Stimulated activated CD4-positive, alpha-beta T cell treated with anti-CD3 and anti-CD28 coated beads, Interleukin-4, amount 100 ng/mL, for 48 hours (primary cell): Measurements from ENCODE around the gene MAPKBP1.

Experiments used
- DNase-seq, 2 donors: peaks; one replicate each; pipeline ENCODE4 v3.0.0-alpha.2; 2020; ENCODE audit warnings: low read depth in 2 of 2

MAPKBP1 gene

GRCh38 chr15:41869770-41870688 is 95.7 kb downstream of the MAPKBP1 start:
- no peak for DNase-seq

- DNase-seq: peak; percentile 45 to 57
Observed at GRCh38 chr15:41870689-41871081, 96.4 kb downstream of the MAPKBP1 start.

GRCh38 chr15:41871175-41871905 is 97.1 kb downstream of the MAPKBP1 start:
- no peak for DNase-seq

GRCh38 chr15:41872166-41872747 is 98.0 kb downstream of the MAPKBP1 start:
- DNase-seq: no peak

- DNase-seq: no peak
Observed at GRCh38 chr15:41873711-41874110, 99.4 kb downstream of the MAPKBP1 start.

- DNase-seq: no peak
Observed at GRCh38 chr15:41874736-41875135, 100.5 kb downstream of the MAPKBP1 start.

GRCh38 chr15:41876007-41876406 is 101.7 kb downstream of the MAPKBP1 start:
- no peak for DNase-seq

GRCh38 chr15:41876689-41877088 is 102.4 kb downstream of the MAPKBP1 start:
- no peak for DNase-seq
